CD4-positive, alpha-beta T cell treated with Interleukin-6 for 4 hours (primary cell): Measurements from ENCODE around the gene SMIM10L1.

Experiments used
- DNase-seq: peaks from one replicate; pipeline ENCODE4 v3.0.0-alpha.2; 2020; ENCODE audit warnings: mixed read lengths

Gene SMIM10L1

DNA sequence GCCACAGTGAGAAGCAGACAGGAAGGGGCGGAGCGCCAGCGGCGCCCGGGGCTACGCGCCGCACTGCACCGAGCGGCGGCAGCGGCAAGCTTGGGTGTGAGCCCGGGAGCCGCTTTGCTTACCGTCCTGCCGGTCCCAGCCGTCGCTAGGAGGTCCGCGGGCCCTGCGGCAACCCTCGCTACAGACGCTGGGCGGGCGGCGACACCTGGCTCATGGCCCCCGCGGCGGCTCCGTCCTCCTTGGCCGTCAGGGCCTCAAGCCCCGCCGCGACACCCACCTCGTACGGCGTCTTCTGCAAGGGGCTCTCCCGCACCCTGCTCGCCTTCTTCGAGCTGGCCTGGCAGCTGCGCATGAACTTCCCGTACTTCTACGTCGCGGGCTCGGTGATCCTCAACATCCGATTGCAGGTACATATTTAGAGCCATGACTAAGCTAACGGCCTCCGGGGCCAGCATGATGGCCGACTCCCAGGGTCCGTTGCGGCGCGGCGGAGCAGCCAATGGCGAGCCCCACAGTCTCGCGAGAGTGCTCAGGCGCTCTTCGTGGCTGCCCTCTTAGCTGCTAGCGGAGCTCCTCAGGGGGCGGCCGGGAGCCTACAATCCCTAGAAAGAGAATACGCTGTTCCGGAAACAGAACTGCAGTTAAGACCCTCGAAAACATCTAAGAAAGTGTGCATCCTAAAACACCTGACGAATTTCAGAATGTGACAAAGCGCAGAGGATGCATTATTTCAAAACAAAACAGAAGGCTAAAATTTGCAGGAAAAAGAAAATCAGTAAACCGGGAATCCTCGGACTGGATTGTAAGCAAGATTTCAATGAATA, at the start of gene SMIM10L1:
SMIM10L1 (plus strand) TSS at position 50 of the 824 bp plus-strand sequence; CDS start at position 213, 163 bp downstream.
- DNase-seq = peak; percentile 88

DNA sequence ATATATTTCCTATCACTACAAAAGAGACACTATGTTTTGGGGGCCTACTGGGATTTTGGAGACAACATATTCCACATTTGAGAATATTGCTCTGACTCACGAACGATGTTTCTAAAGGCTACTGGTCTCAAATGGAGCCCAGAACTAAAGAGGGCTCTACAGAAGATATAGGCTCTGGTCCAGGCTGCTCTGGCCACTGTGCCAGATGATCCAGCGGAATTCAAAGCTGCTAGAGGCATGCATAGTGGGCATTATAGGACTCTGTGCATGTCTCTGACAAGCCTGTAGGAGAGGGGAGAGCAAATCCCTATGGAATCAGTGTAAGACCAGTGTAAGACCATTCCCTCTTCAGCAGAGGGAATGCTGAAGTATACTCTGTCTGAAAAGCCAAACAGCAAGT, 40.6 kb upstream of the SMIM10L1 start:
- DNase-seq = no peak

DNA sequence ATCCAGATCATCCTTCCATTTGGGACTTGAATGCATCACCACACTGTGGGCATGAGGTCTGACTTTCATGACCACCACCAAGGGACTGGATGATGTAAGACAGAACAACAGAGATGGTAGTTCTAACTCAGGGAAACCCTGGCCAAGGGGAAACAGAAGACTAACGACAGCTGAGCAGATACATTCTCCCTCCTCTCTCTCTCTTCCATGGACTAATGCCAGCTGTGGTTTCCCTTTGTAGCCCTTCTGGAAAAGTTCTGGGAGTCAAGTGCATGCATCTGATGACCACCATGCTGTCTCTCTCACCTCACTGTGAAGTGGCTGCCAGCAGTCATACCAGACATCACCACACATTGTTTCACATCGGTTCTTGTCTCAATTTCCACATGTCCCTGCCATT, 40.0 kb upstream of the SMIM10L1 start:
- DNase-seq = no peak

DNA sequence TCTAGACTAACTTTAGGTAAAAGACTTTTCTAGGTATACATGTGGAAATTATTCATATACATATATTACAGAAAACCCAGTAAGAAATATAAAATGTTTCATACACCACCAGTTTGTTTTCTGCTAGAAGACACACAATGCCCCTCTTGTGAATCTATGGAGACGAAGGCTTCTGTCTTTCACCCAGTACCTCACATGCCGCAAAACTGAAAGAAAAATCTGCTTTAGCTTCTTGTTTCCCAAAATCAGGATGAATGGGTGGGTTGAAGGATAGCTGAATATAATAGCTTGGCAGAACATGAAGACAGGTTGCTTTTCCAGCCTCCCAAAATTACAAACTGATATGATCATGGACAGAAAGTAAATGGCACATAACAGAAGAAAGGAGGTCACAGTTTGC, 37.8 kb upstream of the SMIM10L1 start:
- no peak for DNase-seq

DNA sequence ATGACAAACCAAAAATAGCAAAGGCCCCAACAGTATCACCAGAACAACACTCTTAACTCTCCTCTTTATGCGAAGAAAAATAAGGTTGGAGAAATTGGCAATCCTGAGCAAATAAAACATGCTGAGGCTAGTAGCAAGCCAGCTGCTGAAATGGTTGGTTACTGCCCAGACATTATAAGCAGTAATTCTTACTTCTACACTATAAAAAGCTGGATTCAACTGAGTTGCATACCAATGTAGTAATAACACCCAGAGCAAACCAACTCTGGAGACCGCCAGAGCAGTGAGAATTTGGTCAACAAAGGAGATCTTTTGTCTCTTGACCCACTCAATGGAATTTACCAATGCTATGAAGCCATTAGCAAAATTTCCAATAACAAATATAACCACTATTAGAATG, 37.2 kb upstream of the SMIM10L1 start:
- no peak for DNase-seq

DNA sequence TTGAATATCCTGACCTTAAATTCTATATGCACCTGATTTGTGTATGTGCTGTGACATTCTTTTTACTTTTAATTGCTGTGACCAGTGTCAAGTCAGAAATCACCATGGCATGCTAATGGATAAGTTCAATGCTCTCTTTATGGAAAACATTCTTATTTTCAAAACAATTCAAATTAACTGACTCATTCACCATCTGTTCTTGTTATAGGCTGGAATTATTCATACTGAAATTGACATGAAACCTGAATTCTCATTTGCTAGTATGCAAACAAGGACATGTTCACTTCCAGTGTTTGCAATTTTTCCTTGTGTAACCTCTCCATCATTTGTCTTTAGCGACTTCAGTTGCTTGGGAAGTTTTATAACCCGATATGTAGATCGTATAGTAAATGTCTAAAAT, 36.7 kb upstream of the SMIM10L1 start, which contains the start of gene TAS2R30:
TAS2R30 (minus strand) TSS at position 340 of the 400 bp plus-strand sequence. CDS start 400 bp downstream, outside the sequence.
- DNase-seq = no peak

DNA sequence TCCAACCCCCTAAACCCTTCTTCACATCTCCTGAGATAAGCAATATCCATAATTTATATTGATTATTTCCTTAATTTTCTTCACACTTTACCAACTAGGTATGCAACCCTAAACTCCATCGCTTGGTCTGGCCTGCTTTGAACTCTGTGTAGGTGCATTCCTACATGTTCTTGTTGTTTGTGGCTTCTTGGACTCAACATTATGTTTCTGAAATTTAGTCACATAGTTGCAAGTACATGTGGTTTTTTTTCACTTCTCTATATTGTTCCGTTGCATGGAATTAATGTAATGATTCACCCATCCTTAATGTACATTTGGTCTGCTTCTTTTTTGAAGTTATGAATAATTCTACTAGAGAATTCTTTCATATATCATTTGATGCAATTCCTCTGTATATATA, 34.9 kb upstream of the SMIM10L1 start:
- no peak for DNase-seq

DNA sequence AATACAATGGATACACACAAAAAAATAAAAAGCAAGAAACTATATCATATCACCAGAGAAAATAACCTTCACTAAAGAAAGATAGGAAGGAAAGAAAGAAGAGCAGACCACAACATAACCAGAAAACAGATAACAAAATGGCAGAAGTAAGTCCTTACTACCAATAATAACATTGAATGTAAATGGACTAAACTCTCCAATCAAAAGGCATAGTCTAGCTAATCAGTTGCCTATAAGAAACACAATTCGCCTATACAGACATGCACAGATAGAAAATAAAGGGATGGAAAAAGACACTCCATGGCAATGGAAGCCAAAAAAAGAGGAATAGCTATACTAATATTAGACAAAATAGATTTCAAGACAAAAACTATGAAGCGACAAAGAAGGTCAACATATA, 27.6 kb upstream of the SMIM10L1 start:
- no peak for DNase-seq

DNA sequence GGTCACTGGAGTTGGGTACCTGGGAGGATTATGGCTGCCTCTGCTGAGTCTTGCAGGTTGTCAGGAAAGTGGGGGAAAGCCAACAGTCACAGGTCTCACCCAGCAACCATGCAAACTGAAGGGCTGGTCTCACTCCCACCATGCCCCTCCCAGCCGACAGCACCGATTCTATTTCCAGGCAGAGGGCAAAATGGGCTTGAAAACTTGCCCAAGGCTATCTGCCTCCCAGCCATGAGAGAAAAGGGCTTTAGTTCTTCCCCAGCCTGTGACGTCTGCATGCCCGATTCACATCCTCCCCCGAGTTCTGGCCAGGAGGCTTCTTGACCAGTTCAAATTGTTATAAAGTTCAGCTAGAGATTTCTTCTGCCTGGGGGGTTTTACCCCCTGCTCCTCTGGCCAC, 26.7 kb upstream of the SMIM10L1 start:
- DNase-seq = no peak

DNA sequence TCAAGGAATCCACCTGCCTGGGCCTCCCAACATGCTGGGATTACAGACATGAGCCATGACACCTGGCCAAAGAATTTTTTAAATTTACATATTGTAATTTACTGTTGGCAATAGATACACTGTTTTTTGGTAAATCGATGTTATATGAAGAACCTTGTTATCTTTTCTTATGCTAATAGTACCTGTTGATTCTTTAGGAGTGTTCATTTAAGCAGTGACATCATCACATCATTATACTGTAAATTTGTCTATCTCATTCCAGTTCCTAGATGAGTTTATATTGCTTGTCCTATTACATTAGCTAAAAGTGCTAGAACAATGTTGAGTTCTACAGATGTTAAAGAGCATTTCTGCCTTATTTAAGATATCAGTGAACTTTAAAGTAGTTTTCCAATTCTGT, 23.6 kb upstream of the SMIM10L1 start:
- DNase-seq = no peak

DNA sequence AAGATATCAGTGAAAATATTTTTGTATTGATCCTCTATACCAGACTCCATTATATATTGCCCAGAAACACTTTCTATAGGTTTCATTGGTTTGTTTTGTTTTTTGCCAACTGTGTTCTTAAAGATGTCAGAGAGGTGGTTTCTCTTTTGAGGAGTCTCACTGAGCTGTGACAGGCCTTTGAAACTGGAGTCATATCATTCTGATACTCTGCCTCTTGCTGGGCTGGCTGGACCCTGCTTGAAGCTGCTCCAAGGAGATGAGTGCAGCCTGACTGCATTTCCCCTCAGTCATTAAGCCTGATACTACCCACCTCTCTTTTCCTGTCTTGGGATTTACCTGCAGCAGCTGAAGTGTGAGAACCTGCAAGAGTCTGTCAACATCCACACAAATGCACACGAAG, 20.2 kb upstream of the SMIM10L1 start:
- no peak for DNase-seq

DNA sequence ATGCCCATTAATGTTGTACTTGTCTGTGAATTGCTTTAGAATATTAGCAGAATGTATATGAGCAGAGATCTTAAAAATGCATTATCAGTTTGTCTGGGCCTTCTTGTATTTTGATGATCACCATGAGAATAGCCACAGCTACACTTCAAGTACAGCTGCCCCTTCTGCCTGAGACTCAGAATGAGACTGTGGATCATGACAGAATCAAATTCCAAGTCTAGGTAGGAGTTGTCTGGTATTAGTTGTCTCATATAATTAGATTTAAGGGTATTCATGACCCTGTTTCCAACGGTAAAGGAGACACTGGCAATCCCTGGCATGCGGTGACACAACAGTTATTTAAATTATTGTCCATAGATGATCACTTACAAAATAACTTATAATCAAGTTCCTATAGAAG, 18.3 kb upstream of the SMIM10L1 start:
- no peak for DNase-seq

DNA sequence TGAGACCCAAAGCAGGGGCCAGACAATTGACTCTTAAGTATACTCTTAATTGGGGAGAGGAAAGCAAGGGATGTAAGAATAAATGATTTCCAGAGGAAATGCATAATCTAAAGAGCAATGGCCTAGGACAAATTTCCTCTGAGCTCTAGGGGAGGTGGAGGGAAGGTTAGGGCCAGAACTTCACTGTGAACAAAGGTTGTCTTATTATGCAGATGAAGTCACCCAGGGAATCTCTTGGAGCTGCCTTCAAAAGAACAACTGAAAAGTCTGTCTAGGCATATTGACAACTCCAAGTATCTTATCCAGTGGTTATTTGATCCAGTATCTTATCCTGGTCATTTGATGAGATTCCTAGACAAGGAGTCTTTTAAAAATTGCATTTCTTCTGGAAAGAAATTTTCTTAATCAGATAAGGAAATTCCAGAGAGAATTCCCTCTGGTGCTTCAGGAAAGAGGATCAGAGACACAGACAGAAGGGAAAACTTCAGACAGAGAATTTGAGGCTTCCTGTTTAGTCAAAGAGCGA, 16.5 kb upstream of the SMIM10L1 start:
- DNase-seq = no peak

DNA sequence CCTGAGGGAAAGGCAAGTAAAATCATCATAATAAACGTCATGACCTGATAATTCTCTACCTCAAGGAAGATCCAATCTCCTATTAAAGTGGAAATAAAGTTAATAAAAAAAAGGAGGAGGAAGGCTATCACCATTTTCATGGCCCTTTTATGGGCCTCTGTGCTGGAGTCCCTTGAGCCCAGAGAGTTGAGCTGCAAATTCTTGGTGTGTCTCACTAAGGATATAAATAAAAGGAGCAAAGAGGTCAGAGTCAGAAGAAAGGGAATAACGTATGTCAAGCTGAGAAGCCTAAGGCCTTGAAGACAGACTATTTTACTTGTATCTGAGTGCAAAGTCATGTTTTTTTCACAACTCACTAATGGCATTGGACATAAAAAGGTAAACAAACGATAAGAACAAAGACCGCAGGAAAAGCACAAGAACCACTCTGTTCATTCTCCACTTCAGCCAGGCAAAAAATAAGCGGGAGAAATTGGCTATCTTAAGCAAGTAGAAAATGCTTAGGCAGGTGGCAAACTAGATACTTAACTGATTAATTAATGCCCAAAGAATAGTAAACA, 12.0 kb upstream of the SMIM10L1 start:
- no peak for DNase-seq

DNA sequence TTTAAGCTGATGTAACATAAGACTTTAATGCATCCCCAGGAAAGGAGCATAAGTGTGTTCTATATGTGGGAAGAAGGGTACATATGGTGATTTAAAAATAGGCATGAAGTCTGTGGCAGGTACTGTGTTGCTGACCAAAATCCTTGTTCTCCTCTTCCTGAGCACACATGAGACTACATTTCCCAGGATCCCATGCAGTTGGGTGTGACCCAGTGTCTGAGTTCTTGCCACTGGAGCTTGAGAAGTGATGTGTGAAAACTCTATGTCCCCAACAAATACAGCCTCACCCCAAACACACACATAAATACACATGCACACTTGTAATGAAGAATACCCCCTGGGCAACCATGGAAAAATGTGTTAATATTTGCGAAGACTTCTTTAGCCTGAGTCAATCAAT, 8.5 kb upstream of the SMIM10L1 start:
- no peak for DNase-seq

DNA sequence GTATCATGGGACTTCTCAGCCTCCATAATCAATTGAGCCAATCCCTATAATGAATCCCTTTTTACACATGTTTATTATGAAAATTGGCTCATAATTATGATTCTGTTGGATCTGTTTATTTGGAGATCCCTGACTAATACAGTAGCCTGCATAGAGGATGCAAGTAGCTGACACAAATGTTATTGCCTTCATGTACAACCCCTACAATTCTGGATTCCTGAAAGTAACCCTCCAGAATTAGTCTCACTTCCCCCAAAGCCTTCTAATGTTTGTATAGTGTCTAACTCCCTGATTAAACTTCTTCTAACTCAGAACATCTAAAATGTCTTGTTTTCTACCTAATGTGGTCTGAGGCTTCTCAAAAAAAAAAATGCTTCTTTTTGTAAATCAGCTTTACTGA, 6.6 kb upstream of the SMIM10L1 start:
- no peak for DNase-seq

DNA sequence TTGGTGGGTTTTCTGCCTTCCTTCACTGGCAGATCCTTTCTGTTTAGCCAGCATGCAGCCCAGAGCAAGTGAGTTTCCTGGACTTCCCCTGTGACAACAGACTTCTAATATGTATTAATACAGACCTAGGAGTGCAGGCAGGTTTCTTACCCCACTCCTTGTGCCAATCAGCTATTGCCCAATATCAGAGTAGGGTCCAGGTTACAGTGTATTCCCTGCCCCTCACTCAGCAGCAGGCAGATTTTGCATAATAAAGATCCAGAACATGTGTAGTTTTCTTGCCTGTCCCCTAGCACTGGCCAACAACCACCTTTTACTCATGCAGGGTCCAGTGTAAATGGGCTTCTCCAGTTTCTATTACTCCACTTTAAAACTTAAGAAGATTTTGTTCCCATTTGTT, 4.7 kb upstream of the SMIM10L1 start:
- DNase-seq = no peak

DNA sequence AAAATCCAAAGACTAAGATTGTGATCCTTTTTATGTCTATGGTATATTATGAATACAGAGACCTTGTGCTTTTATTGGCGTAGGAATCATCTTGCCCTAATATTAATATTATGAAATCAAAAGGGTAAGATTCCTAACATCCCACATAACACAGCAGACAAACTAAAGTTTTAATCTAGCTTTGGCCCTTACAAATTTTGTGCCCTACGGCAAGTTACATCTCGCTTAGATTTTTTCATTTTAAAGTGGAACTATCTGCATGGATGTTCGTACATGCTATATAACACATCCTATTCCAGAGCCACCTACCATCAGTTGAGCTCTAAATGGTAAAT, 217 bp upstream of the SMIM10L1 start:
- no peak for DNase-seq

DNA sequence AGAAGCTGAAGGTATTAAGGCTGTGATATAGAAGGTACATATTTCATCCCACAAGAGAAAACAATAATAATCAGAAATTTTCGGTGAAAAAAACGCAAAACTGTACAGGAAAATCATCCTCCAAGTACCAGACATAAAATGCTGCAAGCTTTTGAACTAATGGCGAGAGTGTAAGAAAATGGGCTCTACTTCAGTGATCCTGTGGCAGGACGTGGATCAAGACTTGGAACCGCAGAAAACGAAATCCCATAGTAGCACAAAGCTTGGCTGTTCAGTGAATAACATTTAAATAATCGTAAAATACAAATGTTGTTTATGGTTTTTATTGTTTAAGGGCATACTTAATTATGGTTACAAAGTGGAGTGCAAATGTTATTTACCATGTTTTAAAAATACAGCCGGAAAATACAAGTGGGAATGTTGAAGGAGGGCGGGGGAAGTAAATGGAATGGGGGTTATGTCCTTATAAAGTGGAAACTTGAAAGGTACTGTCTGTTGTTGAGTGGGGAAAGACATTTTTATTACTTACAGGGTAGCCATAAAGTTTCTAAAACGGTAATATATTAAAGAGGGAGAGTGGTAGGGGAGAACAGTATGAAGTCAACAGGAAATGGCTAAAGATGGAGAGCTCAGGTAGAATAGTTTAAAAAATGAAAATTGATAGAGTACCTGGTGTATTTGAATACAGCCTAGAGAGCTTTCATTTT, 1.1 kb downstream of the SMIM10L1 start:
- no peak for DNase-seq

DNA sequence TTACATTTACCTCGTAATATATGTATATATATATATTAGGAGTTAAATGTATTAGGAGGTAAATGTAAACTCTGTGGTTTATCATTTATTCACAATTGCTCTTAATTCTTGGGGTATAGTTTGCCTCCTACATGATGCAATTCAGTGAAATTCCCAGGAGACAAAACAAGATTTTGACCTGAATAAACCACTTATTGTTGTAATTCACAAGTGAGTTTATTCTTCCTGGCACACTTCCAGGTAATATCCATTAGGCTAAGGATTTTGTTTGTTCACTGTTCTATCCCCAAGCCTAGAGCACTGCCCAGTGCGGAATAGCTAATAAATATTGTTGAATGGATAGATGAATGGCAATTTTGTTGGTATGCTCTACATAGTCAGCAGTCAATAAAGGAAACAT, 3.0 kb downstream of the SMIM10L1 start:
- DNase-seq = no peak

DNA sequence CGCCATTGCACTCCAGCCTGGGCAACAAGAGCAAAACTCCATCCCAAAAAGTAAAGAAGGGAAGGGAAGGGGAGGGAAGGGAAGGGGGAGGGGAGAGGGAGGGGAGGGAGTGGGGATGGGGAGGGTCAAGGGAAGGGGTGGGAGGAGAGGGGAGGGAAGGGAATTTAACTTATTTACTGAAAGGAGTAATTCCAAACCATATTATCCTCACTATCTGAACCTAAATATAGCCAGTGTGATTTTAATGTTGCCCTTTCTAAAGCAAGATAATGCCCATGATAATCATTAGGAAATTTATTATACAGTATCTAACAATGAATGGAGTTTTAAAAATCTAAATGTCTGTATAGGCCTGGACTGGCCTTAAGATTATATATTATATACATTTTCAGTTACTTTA, 7.3 kb downstream of the SMIM10L1 start:
- DNase-seq = no peak

DNA sequence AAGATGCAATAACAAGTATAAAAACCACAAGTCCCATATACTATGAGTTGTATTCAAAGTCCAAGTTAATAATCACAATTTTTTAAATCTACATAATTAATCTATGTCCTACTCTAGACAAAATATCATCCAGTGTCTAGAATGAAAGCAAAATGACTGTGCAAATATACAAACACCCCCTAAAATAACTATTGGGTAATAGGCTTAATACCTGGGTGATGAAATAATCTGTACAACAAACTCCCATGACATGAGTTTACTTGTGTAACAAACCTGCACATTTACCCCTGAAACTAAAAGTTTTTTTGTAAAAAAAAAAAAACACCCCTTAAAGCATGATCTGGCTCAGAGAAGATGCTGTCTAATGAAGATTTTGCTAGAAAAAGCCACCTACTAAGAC, 11.5 kb downstream of the SMIM10L1 start:
- DNase-seq = no peak

DNA sequence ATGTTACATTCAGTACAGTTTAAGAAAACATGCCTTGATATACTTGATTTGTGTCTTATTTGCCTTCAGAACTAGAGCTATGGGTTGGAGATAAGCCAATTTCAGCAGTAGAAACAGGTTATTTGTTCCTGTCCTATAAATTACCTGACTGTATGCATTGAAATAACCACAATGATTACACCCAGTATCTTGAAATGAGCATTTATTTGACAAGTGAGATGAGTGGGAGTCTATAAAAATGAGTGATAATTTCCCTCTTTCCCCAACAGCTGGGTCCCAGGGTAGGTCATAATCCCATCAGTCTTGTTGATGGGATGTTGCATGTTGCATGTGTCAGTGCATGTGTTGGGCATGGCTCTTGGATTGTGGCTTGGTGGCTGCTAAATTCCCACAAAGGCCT, 12.0 kb downstream of the SMIM10L1 start:
- DNase-seq = no peak

DNA sequence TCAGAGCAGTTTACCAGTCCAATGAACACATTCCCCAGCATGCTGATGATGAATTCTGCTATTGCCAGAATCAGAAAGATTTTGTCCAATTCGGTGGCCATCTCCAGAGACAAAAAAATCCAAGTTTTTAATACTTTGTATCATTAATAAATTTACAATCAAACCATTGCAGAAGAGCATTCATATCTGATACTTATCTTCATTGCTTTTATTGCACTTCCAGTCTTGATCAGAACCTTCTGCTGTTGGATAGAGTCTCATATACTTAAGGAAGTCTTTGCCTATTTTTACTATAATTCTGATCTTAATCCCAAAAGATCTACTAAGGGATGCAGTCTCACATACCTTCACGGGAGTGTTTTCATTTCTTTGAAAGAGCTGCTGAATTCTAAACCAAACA, 15.8 kb downstream of the SMIM10L1 start, which contains the start of gene TAS2R42:
TAS2R42 (minus strand) TSS at position 101 of the 400 bp plus-strand sequence; CDS start at position 101, 0 bp downstream.
- no peak for DNase-seq
